Occipital lobe (tissue), 2 donors: ENCODE measurements around the gene FGF2. TPM values are rescaled to one million over a fixed set of nuclear protein-coding genes. Genes with fewer than 3 reads are reported as not detected.

Experiments
- DNase-seq: peaks from one replicate; lab custom pipeline; 2025; lab: John Stamatoyannopoulos, UW
- total RNA-seq: library from RNA; depleted of rRNA; stranded (reverse); fragments of >200 nt; gene quantifications from one replicate; pipeline ENCODE4 v1.2.3, GENCODE V29; 2014

Gene FGF2
- total RNA-seq, 1 donor from 2014 or later: 9.8 TPM

- no peak for DNase-seq
These were observed 63.6 kb downstream of the FGF2 start for GRCh38 chr4:122890147-122890795.

- DNase-seq: no peak
These were observed 68.2 kb downstream of the FGF2 start for GRCh38 chr4:122894827-122895226.

GRCh38 chr4:122895336-122895995 lies 68.8 kb downstream of the FGF2 start:
- DNase-seq: no peak

GRCh38 chr4:122896270-122896669 lies 69.6 kb downstream of the FGF2 start:
- DNase-seq: no peak

- no peak for DNase-seq
These were observed 71.9 kb downstream of the FGF2 start for GRCh38 chr4:122898370-122899150.

- DNase-seq: no peak
These were observed 73.1 kb downstream of the FGF2 start for GRCh38 chr4:122899682-122900081.

GRCh38 chr4:122900314-122900713 lies 73.7 kb downstream of the FGF2 start:
- no peak for DNase-seq

GRCh38 chr4:122901247-122902010 lies 74.8 kb downstream of the FGF2 start:
- no peak for DNase-seq

GRCh38 chr4:122903766-122904288 lies 77.2 kb downstream of the FGF2 start:
- DNase-seq: no peak

- no peak for DNase-seq
These were observed 80.3 kb downstream of the FGF2 start for GRCh38 chr4:122906859-122907305.

- no peak for DNase-seq
These were observed 81.6 kb downstream of the FGF2 start for GRCh38 chr4:122908223-122908622.

GRCh38 chr4:122909683-122910082 lies 83.1 kb downstream of the FGF2 start:
- no peak for DNase-seq

- DNase-seq: no peak
These were observed 85.0 kb downstream of the FGF2 start for GRCh38 chr4:122911588-122911987.

- DNase-seq: no peak
These were observed 86.4 kb downstream of the FGF2 start for GRCh38 chr4:122912810-122913575.

- no peak for DNase-seq
These were observed 87.8 kb downstream of the FGF2 start for GRCh38 chr4:122914292-122914904.

GRCh38 chr4:122914938-122915337 lies 88.3 kb downstream of the FGF2 start:
- DNase-seq: no peak

- DNase-seq: no peak
These were observed 91.1 kb downstream of the FGF2 start for GRCh38 chr4:122917731-122918130.

- DNase-seq: no peak
These were observed 93.8 kb downstream of the FGF2 start for GRCh38 chr4:122920473-122920872.

GRCh38 chr4:122921300-122921699 lies 94.7 kb downstream of the FGF2 start:
- DNase-seq: no peak
